Activated CD4-positive, alpha-beta T cell treated with anti-CD3 and anti-CD28 coated beads for 36 hours (primary cell): ENCODE data around the gene CTPS2. TPM values are rescaled to one million over a fixed set of nuclear protein-coding genes. Genes with fewer than 3 reads are reported as not detected.
"Not testable (repeated sequence)": the region's sequence is repeated elsewhere in the genome, so short reads cannot be mapped to it uniquely, and the experiment has no call there.

Experiments
- ATAC-seq: fragments of 200-7000 bp; cut with Tn5 transposase; one replicate; pipeline ENCODE4 v1.10.0; 2021; ENCODE audit warnings: mild to moderate bottlenecking, moderate library complexity
- CTCF ChIA-PET: fragments of 350-600 bp; sonication (Branson Sonifier 250); formaldehyde crosslinking; loops from one replicate; lab custom pipeline; 2021; ENCODE audit warnings: antibody characterized with exemption; lab: Charles Lee
- POLR2A ChIA-PET: fragments of 350-600 bp; sonication (Branson Sonifier 250); formaldehyde crosslinking; loops from one replicate; lab custom pipeline; 2021; ENCODE audit warnings: antibody characterized with exemption, inconsistent platforms; lab: Charles Lee
- DNase-seq: peaks from one replicate; pipeline ENCODE4 v3.0.0-alpha.2; 2020
- H3K27ac Mint-ChIP-seq: one replicate; pipeline ENCODE4 v1.8.0; 2021; ENCODE audit warnings: mixed read lengths
- H3K27me3 Mint-ChIP-seq: one replicate; pipeline ENCODE4 v1.8.0; 2021; ENCODE audit warnings: mixed read lengths
- H3K36me3 Mint-ChIP-seq: one replicate; pipeline ENCODE4 v1.8.0; 2021; ENCODE audit warnings: low read depth, mixed read lengths
- H3K4me1 Mint-ChIP-seq: one replicate; pipeline ENCODE4 v1.8.0; 2021; ENCODE audit warnings: mixed read lengths
- H3K4me3 Mint-ChIP-seq: one replicate; pipeline ENCODE4 v1.8.0; 2021; ENCODE audit warnings: mild to moderate bottlenecking, moderate library complexity, mixed read lengths
- H3K9me3 Mint-ChIP-seq: one replicate; pipeline ENCODE4 v1.8.0; 2021; ENCODE audit warnings: low read depth, mixed read lengths
- intact Hi-C, 2 experiments: fragments of 100-400 bp; cut with DNase I in 1 of 2; cut with micrococcal nuclease in 1 of 2; formaldehyde crosslinking; loops; one replicate each; pipeline versions ENCODE4 v1.14.2 to v1.15.1; 2022 to 2024; cut with DNase I, micrococcal nuclease
- total RNA-seq, 2 experiments: library from RNA; stranded (reverse); gene quantifications; one replicate each; pipeline ENCODE4 v1.2.3, GENCODE V29; 2021

Gene CTPS2
- total RNA-seq, 2 experiments from 2014 or later = 6.8 to 7.2 TPM

GRCh38 chrX:16580004-16580797, 132.3 kb downstream of the CTPS2 start:
- ATAC-seq, H3K9me3 Mint-ChIP-seq, POLR2A ChIA-PET, H3K36me3 Mint-ChIP-seq, H3K4me3 Mint-ChIP-seq, H3K27me3 Mint-ChIP-seq, CTCF ChIA-PET, H3K4me1 Mint-ChIP-seq, DNase-seq, intact Hi-C loops, H3K27ac Mint-ChIP-seq: not testable (repeated sequence)

- intact Hi-C loops = no loop called here
- Mint-ChIP-seq H3K27ac (no peak overlapping the region), H3K36me3 (no peaks in the 10 kb centered on the region), H3K4me3 (no peak overlapping the region), H3K27me3 (no peaks in the 10 kb centered on the region), H3K9me3 (peaks cover 2% of the 10 kb centered on the region), H3K4me1 (no peaks in the 10 kb centered on the region)
- ATAC-seq = no peak
- POLR2A ChIA-PET = no interaction called here
- DNase-seq = no peak
- CTCF ChIA-PET = no interaction called here
Measured at GRCh38 chrX:16579517-16579916, 133.0 kb downstream of the CTPS2 start.

- no peak for DNase-seq
- peaks cover 2% of the 10 kb centered on the region for H3K9me3 Mint-ChIP-seq
- no peaks in the 10 kb centered on the region for H3K36me3 Mint-ChIP-seq
- intact Hi-C loops = no loop called here
- POLR2A ChIA-PET = no interaction called here
- no peak overlapping the region for H3K4me3 Mint-ChIP-seq
- CTCF ChIA-PET = no interaction called here
- H3K27ac Mint-ChIP-seq = no peak overlapping the region
- no peak for ATAC-seq
- H3K27me3 Mint-ChIP-seq = no peaks in the 10 kb centered on the region
- no peaks in the 10 kb centered on the region for H3K4me1 Mint-ChIP-seq
Measured at GRCh38 chrX:16578218-16578617, 134.3 kb downstream of the CTPS2 start.

GRCh38 chrX:16577483-16578029, 134.9 kb downstream of the CTPS2 start:
- intact Hi-C loops = no loop called here
- ChIA-PET CTCF (no interaction called here), POLR2A (no interaction called here)
- H3K27me3 Mint-ChIP-seq = no peaks in the 10 kb centered on the region
- DNase-seq = no peak
- no peak overlapping the region for H3K27ac Mint-ChIP-seq
- no peak overlapping the region for H3K4me3 Mint-ChIP-seq
- no peak for ATAC-seq
- no peaks in the 10 kb centered on the region for H3K4me1 Mint-ChIP-seq
- peaks cover 2% of the 10 kb centered on the region for H3K9me3 Mint-ChIP-seq
- H3K36me3 Mint-ChIP-seq = no peaks in the 10 kb centered on the region

- H3K4me3 Mint-ChIP-seq, H3K27me3 Mint-ChIP-seq, CTCF ChIA-PET, intact Hi-C loops, H3K27ac Mint-ChIP-seq, H3K36me3 Mint-ChIP-seq, DNase-seq, POLR2A ChIA-PET, H3K4me1 Mint-ChIP-seq, ATAC-seq, H3K9me3 Mint-ChIP-seq: not testable (repeated sequence)
Measured at GRCh38 chrX:16575388-16575787, 137.1 kb downstream of the CTPS2 start.

GRCh38 chrX:16573781-16574180, 138.7 kb downstream of the CTPS2 start:
- ChIA-PET POLR2A (no interaction called here), CTCF (no interaction called here)
- intact Hi-C loops = no loop called here
- no peak for ATAC-seq
- Mint-ChIP-seq H3K9me3 (no peaks in the 10 kb centered on the region), H3K4me3 (no peak overlapping the region), H3K27ac (no peak overlapping the region), H3K4me1 (no peaks in the 10 kb centered on the region), H3K36me3 (no peaks in the 10 kb centered on the region), H3K27me3 (no peaks in the 10 kb centered on the region)
- DNase-seq = no peak

- no peaks in the 10 kb centered on the region for H3K4me1 Mint-ChIP-seq
- no peak overlapping the region for H3K4me3 Mint-ChIP-seq
- no peaks in the 10 kb centered on the region for H3K27me3 Mint-ChIP-seq
- no peak overlapping the region for H3K27ac Mint-ChIP-seq
- intact Hi-C loops = no loop called here
- ChIA-PET CTCF (no interaction called here), POLR2A (no interaction called here)
- no peak for ATAC-seq
- H3K36me3 Mint-ChIP-seq = no peaks in the 10 kb centered on the region
- H3K9me3 Mint-ChIP-seq = no peaks in the 10 kb centered on the region
- no peak for DNase-seq
Measured at GRCh38 chrX:16567681-16568080, 144.8 kb downstream of the CTPS2 start.

- ChIA-PET POLR2A (no interaction called here), CTCF (no interaction called here)
- Mint-ChIP-seq H3K4me3 (no peak overlapping the region), H3K4me1 (no peaks in the 10 kb centered on the region), H3K9me3 (no peaks in the 10 kb centered on the region), H3K27ac (no peak overlapping the region), H3K27me3 (no peaks in the 10 kb centered on the region), H3K36me3 (no peaks in the 10 kb centered on the region)
- DNase-seq (no peak), ATAC-seq (no peak)
- intact Hi-C loops = no loop called here
Measured at GRCh38 chrX:16566571-16566970, 145.9 kb downstream of the CTPS2 start.

GRCh38 chrX:16560173-16560572, 152.3 kb downstream of the CTPS2 start:
- Mint-ChIP-seq H3K4me1 (no peaks in the 10 kb centered on the region), H3K36me3 (no peaks in the 10 kb centered on the region), H3K27me3 (no peaks in the 10 kb centered on the region), H3K4me3 (no peak overlapping the region), H3K9me3 (no peaks in the 10 kb centered on the region), H3K27ac (no peak overlapping the region)
- ChIA-PET CTCF (no interaction called here), POLR2A (no interaction called here)
- DNase-seq (no peak), ATAC-seq (no peak)
- intact Hi-C loops = no loop called here

- Mint-ChIP-seq H3K27me3 (no peaks in the 10 kb centered on the region), H3K9me3 (no peaks in the 10 kb centered on the region), H3K36me3 (no peaks in the 10 kb centered on the region), H3K4me1 (no peaks in the 10 kb centered on the region), H3K27ac (no peak overlapping the region), H3K4me3 (no peak overlapping the region)
- ChIA-PET CTCF (no interaction called here), POLR2A (no interaction called here)
- ATAC-seq = no peak
- no peak for DNase-seq
- intact Hi-C loops = no loop called here
Measured at GRCh38 chrX:16559206-16559619, 153.3 kb downstream of the CTPS2 start.

- Mint-ChIP-seq H3K27ac (no peak overlapping the region), H3K27me3 (no peaks in the 10 kb centered on the region), H3K4me3 (no peak overlapping the region), H3K9me3 (no peaks in the 10 kb centered on the region), H3K36me3 (no peaks in the 10 kb centered on the region), H3K4me1 (no peaks in the 10 kb centered on the region)
- ChIA-PET POLR2A (no interaction called here), CTCF (no interaction called here)
- ATAC-seq = no peak
- intact Hi-C loops = no loop called here
- no peak for DNase-seq
Measured at GRCh38 chrX:16558489-16558888, 154.0 kb downstream of the CTPS2 start.

- Mint-ChIP-seq H3K4me1 (peaks cover 3% of the 10 kb centered on the region), H3K36me3 (no peaks in the 10 kb centered on the region), H3K27ac (no peak overlapping the region)
Measured at GRCh38 chrX:16552546-16552945, 159.9 kb downstream of the CTPS2 start.

More at GRCh38 chrX:16552546-16552945, 159.9 kb downstream of the CTPS2 start:
- Mint-ChIP-seq H3K4me3 (no peak overlapping the region), H3K9me3 (no peaks in the 10 kb centered on the region), H3K27me3 (no peaks in the 10 kb centered on the region)
- intact Hi-C loops = no loop called here
- CTCF ChIA-PET = no interaction called here
- no peak for ATAC-seq
- no peak for DNase-seq
- POLR2A ChIA-PET = no interaction called here
